Astrocyte (in vitro differentiated cells and primary cell): Measurements from ENCODE around the gene LHCGR.

ENCODE experiments used
- EZH2 ChIP-seq: IDR thresholded peaks from 2 replicates; pipeline ENCODE4 v1.6.1; 2012; ENCODE audit warnings: mild to moderate bottlenecking, low read length, inconsistent platforms; ENCODE audit not compliant: insufficient read depth
- TF ChIP-seq, protein P1 (sequence below): IDR thresholded peaks from 2 replicates; pipeline ENCODE4 v1.5.1; 2011; ENCODE audit warnings: low read depth, mild to moderate bottlenecking, inconsistent platforms, low read length, moderate library complexity; ENCODE audit not compliant: insufficient read depth

DNA sequence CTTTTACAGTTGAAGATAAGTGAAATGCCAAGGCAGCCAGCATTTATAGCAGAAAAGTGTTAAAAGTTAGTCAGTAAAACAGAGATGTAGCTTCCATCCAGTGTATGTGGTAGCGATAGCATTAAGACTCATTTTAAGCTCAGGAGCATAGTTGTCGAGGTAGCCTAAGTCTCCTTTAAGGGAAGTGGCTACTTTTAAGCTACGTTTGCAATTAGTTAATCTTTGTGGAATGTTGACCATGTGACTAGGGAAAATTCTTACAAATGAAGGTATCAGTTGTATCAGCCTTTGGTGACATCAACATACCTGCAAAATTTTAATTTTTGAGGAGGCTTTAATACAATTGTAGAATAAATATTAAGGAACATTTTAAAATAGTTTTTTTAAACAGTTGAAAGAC, 61.9 kb downstream of the LHCGR start:
- TF ChIP-seq, protein P1, sequence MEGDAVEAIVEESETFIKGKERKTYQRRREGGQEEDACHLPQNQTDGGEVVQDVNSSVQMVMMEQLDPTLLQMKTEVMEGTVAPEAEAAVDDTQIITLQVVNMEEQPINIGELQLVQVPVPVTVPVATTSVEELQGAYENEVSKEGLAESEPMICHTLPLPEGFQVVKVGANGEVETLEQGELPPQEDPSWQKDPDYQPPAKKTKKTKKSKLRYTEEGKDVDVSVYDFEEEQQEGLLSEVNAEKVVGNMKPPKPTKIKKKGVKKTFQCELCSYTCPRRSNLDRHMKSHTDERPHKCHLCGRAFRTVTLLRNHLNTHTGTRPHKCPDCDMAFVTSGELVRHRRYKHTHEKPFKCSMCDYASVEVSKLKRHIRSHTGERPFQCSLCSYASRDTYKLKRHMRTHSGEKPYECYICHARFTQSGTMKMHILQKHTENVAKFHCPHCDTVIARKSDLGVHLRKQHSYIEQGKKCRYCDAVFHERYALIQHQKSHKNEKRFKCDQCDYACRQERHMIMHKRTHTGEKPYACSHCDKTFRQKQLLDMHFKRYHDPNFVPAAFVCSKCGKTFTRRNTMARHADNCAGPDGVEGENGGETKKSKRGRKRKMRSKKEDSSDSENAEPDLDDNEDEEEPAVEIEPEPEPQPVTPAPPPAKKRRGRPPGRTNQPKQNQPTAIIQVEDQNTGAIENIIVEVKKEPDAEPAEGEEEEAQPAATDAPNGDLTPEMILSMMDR, result no peak
- TF ChIP-seq EZH2, result no peak
